HL-60 (cell line): ENCODE results near the gene MAP1B.

Experiments
- DNase-seq, 2 experiments: peaks; one replicate each; pipeline ENCODE4 v3.0.0-alpha.2; 2010 to 2020; ENCODE audit warnings: low read depth in 1 of 2, low spot score in 1 of 2
- H3K27ac ChIP-seq: fragments of 250-450 bp; sonication (Bioruptor Pico); replicated peaks from 2 replicates; pipeline ENCODE4 v1.5.1; 2020; ENCODE audit warnings: mild to moderate bottlenecking, moderate library complexity
- H3K27me3 ChIP-seq: fragments of 250-450 bp; sonication (Bioruptor Pico); 2 replicates; pipeline ENCODE4 v1.5.1; 2021; ENCODE audit warnings: mild to moderate bottlenecking, moderate library complexity; ENCODE audit not compliant: insufficient read depth, poor library complexity, severe bottlenecking
- H3K4me3 ChIP-seq: replicated peaks from 2 replicates; pipeline ENCODE4 v1.5.1; 2011; ENCODE audit warnings: mild to moderate bottlenecking, control low read depth, low read length; ENCODE audit not compliant: insufficient read depth
- GABPA ChIP-seq: IDR thresholded peaks from 2 replicates; pipeline ENCODE4 v1.6.1; 2012; ENCODE audit warnings: low read depth
- POLR2AphosphoS5 ChIP-seq: IDR thresholded peaks from 2 replicates; pipeline ENCODE4 v1.6.1; 2012; ENCODE audit warnings: low read depth
- SPI1 ChIP-seq: IDR thresholded peaks from 2 replicates; pipeline ENCODE4 v1.6.1; 2012; ENCODE audit warnings: low read depth, mild to moderate bottlenecking, borderline replicate concordance
- TF ChIP-seq, protein P1 (sequence below): IDR thresholded peaks from one replicate; pipeline ENCODE4 v1.5.1; 2011; ENCODE audit warnings: low read length, control low read depth, inconsistent platforms; ENCODE audit not compliant: insufficient read depth
- TF ChIP-seq, protein P2 (sequence below): IDR thresholded peaks from 2 replicates; pipeline ENCODE4 v1.6.1; 2012; ENCODE audit warnings: low read depth; ENCODE audit not compliant: insufficient replicate concordance

MAP1B gene

DNA sequence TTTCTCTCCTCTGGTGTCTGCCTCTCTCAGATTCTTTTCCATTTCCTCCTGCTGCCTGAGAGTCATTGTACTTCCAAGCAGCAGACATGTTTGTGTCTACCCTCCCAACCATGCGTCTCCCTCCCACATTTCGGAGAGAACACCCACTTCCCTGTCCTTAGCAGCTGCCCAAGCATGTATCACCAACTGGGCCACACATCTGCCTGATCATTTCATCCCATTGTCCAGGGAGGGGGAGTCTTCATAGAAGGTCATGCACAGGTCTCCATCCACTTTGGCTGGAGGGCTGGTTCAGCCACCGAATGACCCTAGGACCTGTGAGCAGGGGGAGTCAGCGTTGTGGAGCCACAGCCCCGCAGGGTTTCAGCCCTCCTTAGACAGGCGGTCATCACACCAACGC, 75.4 kb downstream of the MAP1B start:
- no peak overlapping the region for H3K4me3 ChIP-seq
- no peak overlapping the region for H3K27ac ChIP-seq
- TF ChIP-seq GABPA: no peak
- TF ChIP-seq, protein P1, sequence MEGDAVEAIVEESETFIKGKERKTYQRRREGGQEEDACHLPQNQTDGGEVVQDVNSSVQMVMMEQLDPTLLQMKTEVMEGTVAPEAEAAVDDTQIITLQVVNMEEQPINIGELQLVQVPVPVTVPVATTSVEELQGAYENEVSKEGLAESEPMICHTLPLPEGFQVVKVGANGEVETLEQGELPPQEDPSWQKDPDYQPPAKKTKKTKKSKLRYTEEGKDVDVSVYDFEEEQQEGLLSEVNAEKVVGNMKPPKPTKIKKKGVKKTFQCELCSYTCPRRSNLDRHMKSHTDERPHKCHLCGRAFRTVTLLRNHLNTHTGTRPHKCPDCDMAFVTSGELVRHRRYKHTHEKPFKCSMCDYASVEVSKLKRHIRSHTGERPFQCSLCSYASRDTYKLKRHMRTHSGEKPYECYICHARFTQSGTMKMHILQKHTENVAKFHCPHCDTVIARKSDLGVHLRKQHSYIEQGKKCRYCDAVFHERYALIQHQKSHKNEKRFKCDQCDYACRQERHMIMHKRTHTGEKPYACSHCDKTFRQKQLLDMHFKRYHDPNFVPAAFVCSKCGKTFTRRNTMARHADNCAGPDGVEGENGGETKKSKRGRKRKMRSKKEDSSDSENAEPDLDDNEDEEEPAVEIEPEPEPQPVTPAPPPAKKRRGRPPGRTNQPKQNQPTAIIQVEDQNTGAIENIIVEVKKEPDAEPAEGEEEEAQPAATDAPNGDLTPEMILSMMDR: no peak
- TF ChIP-seq, protein P2, sequence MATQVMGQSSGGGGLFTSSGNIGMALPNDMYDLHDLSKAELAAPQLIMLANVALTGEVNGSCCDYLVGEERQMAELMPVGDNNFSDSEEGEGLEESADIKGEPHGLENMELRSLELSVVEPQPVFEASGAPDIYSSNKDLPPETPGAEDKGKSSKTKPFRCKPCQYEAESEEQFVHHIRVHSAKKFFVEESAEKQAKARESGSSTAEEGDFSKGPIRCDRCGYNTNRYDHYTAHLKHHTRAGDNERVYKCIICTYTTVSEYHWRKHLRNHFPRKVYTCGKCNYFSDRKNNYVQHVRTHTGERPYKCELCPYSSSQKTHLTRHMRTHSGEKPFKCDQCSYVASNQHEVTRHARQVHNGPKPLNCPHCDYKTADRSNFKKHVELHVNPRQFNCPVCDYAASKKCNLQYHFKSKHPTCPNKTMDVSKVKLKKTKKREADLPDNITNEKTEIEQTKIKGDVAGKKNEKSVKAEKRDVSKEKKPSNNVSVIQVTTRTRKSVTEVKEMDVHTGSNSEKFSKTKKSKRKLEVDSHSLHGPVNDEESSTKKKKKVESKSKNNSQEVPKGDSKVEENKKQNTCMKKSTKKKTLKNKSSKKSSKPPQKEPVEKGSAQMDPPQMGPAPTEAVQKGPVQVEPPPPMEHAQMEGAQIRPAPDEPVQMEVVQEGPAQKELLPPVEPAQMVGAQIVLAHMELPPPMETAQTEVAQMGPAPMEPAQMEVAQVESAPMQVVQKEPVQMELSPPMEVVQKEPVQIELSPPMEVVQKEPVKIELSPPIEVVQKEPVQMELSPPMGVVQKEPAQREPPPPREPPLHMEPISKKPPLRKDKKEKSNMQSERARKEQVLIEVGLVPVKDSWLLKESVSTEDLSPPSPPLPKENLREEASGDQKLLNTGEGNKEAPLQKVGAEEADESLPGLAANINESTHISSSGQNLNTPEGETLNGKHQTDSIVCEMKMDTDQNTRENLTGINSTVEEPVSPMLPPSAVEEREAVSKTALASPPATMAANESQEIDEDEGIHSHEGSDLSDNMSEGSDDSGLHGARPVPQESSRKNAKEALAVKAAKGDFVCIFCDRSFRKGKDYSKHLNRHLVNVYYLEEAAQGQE: no peak
- TF ChIP-seq SPI1: no peak
- no peak for TF ChIP-seq POLR2AphosphoS5
- no peaks in the 10 kb centered on the region for H3K27me3 ChIP-seq
- DNase-seq: no peak

DNA sequence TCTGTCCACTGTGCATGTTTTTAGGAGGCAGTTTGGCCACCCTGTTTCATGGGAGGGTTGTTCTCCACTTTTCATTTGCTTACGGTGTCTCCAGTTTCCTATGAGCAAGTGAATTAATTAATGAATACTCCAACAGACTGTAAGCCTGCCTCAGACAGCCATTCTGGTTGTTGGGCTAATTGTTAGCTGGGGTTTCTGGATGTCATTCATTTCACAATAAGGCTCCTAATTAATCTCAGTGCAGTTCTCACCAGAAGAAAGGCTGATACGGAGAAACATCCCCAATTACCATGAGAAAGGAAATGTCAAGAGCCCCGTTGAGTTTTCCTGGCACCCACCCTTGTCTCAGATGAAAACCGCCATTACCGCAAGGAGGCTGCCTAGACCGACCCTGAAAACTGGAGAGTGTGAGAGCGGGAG, 75.8 kb downstream of the MAP1B start:
- no peak for DNase-seq
- H3K27ac ChIP-seq: no peak overlapping the region
- TF ChIP-seq, protein P1: no peak
- TF ChIP-seq GABPA (no peak), SPI1 (no peak), POLR2AphosphoS5 (no peak)
- TF ChIP-seq, protein P2: no peak
- H3K27me3 ChIP-seq: no peaks in the 10 kb centered on the region
- H3K4me3 ChIP-seq: no peak overlapping the region

DNA sequence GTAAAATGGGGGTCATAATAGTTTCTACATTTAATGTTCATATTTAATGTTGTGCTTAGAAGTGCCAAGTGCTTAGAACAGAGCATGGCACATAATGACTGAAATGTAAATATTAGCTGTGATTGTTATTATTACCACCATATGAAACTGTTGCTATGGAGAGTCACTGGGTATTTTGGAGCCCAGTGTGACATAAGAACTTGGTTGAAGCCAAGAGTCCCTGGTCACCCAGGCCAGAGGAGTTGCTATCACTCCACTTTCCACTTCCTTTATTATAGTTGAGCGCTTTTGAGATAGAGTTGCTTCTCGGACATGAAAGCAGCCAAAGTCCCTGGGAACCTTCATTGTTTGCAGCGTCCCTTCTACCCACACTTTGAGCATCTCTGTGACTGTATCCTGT, 77.1 kb downstream of the MAP1B start:
- no peak for DNase-seq
- Histone ChIP-seq H3K27me3 (no peaks in the 10 kb centered on the region), H3K27ac (no peak overlapping the region)

More for the DNA sequence above, 77.1 kb downstream of the MAP1B start:
- TF ChIP-seq GABPA (no peak), POLR2AphosphoS5 (no peak), SPI1 (no peak)
- TF ChIP-seq, protein P2: no peak
- TF ChIP-seq, protein P1: no peak
- no peak overlapping the region for H3K4me3 ChIP-seq
